Measurements from ENCODE around the gene ZSCAN5A. TPM values are rescaled to one million over a fixed set of nuclear protein-coding genes. Genes with fewer than 3 reads are reported as not detected.

The ZSCAN5A gene
- total RNA-seq: 8.9 and 11.1 TPM in 2 replicates
- long read RNA-seq, partial matches to known transcripts: 0 of 29 reads
- long read RNA-seq, other reads (novel, unspliced or antisense): 29 of 29 reads

GRCh38 chr19:56314381-56315076 lies at the start of gene ZSCAN5A:
Gene ZSCAN5A, minus strand, starts transcription at chr19:56314839. Its CDS starts 89,793 bp downstream, at chr19:56225046.
- TF ChIP-seq CTCF (IDR thresholded peaks at IDR 0.05): no peak
- no peaks in the 10 kb centered on the region for H3K27me3 Mint-ChIP-seq (ENCODE audit: unreplicated experiment)
- peak within 1 kb of the TSS; percentile 85 for H3K4me3 Mint-ChIP-seq (ENCODE audit: unreplicated experiment)
- peaks cover 6% of the 10 kb centered on the region for H3K36me3 Mint-ChIP-seq (ENCODE audit: unreplicated experiment)
- DNase-seq (ENCODE audit: extremely low spot score, unreplicated experiment): peak; percentile 98
- H3K4me1 Mint-ChIP-seq (ENCODE audit: unreplicated experiment): peaks cover 15% of the 10 kb centered on the region
- peak within 1 kb of the TSS; percentile 98 for H3K27ac Mint-ChIP-seq (ENCODE audit: unreplicated experiment)
- H3K9me3 Mint-ChIP-seq (ENCODE audit: unreplicated experiment): no peaks in the 10 kb centered on the region

- no peak overlapping the region for H3K27ac Mint-ChIP-seq (ENCODE audit: unreplicated experiment)
- H3K4me3 Mint-ChIP-seq (ENCODE audit: unreplicated experiment): no peak overlapping the region
- DNase-seq (ENCODE audit: extremely low spot score, unreplicated experiment): no peak
- H3K9me3 Mint-ChIP-seq (ENCODE audit: unreplicated experiment): peaks cover 54% of the 10 kb centered on the region
- H3K36me3 Mint-ChIP-seq (ENCODE audit: unreplicated experiment): peaks cover 5% of the 10 kb centered on the region
- no peak for TF ChIP-seq CTCF (IDR thresholded peaks at IDR 0.05)
- no peaks in the 10 kb centered on the region for H3K4me1 Mint-ChIP-seq (ENCODE audit: unreplicated experiment)
- H3K27me3 Mint-ChIP-seq (ENCODE audit: unreplicated experiment): no peaks in the 10 kb centered on the region
These were observed 46.2 kb upstream of the ZSCAN5A start for GRCh38 chr19:56360841-56361240.

- Mint-ChIP-seq H3K9me3 (ENCODE audit: unreplicated experiment) (peaks cover 28% of the 10 kb centered on the region), H3K4me3 (ENCODE audit: unreplicated experiment) (no peak overlapping the region), H3K27me3 (ENCODE audit: unreplicated experiment) (no peaks in the 10 kb centered on the region), H3K27ac (ENCODE audit: unreplicated experiment) (no peak overlapping the region), H3K36me3 (ENCODE audit: unreplicated experiment) (peaks cover 3% of the 10 kb centered on the region), H3K4me1 (ENCODE audit: unreplicated experiment) (no peaks in the 10 kb centered on the region)
- DNase-seq (ENCODE audit: extremely low spot score, unreplicated experiment): no peak
- TF ChIP-seq CTCF (IDR thresholded peaks at IDR 0.05): no peak
These were observed 42.3 kb upstream of the ZSCAN5A start for GRCh38 chr19:56356944-56357343.

- Mint-ChIP-seq H3K4me1 (ENCODE audit: unreplicated experiment) (no peaks in the 10 kb centered on the region), H3K36me3 (ENCODE audit: unreplicated experiment) (no peaks in the 10 kb centered on the region), H3K9me3 (ENCODE audit: unreplicated experiment) (peaks cover 23% of the 10 kb centered on the region), H3K27ac (ENCODE audit: unreplicated experiment) (no peak overlapping the region), H3K27me3 (ENCODE audit: unreplicated experiment) (no peaks in the 10 kb centered on the region), H3K4me3 (ENCODE audit: unreplicated experiment) (no peak overlapping the region)
- DNase-seq (ENCODE audit: extremely low spot score, unreplicated experiment): no peak
- TF ChIP-seq CTCF (IDR thresholded peaks at IDR 0.05): no peak
These were observed 40.9 kb upstream of the ZSCAN5A start for GRCh38 chr19:56355517-56355916.

- no peaks in the 10 kb centered on the region for H3K36me3 Mint-ChIP-seq (ENCODE audit: unreplicated experiment)
- H3K27ac Mint-ChIP-seq (ENCODE audit: unreplicated experiment): no peak overlapping the region
- H3K4me3 Mint-ChIP-seq (ENCODE audit: unreplicated experiment): no peak overlapping the region
- H3K27me3 Mint-ChIP-seq (ENCODE audit: unreplicated experiment): no peaks in the 10 kb centered on the region
- no peak for DNase-seq (ENCODE audit: extremely low spot score, unreplicated experiment)
- no peaks in the 10 kb centered on the region for H3K9me3 Mint-ChIP-seq (ENCODE audit: unreplicated experiment)
- no peak for TF ChIP-seq CTCF (IDR thresholded peaks at IDR 0.05)
- H3K4me1 Mint-ChIP-seq (ENCODE audit: unreplicated experiment): no peaks in the 10 kb centered on the region
These were observed 36.6 kb upstream of the ZSCAN5A start for GRCh38 chr19:56351208-56351607.
